OCI-LY7 (cell line): ENCODE data around the gene CNOT6. TPM values are rescaled to one million over a fixed set of nuclear protein-coding genes. Genes with fewer than 3 reads are reported as not detected.
A peak's percentile ranks its signal among the peaks of the same experiment; 100 is the strongest.
"Not testable (repeated sequence)": the region's sequence is repeated elsewhere in the genome, so short reads cannot be mapped to it uniquely, and the experiment has no call there.

Experiments used
- BruUV-seq: library from RNA; stranded (reverse); fragments of 400-500 nt; replicated peaks from 2 replicates; lab custom pipeline; 2021; lab: Mats Ljungman, UMichigan
- CTCF ChIA-PET: fragments of 300-600 bp; sonication (Branson Sonifier 250); formaldehyde crosslinking; loops from one replicate; lab custom pipeline; 2022; ENCODE audit warnings: antibody characterized with exemption; ENCODE audit not compliant: unreplicated experiment; lab: Charles Lee
- POLR2A ChIA-PET: fragments of 300-600 bp; sonication (Branson Sonifier 250); formaldehyde crosslinking; loops from one replicate; lab custom pipeline; 2022; ENCODE audit warnings: antibody characterized with exemption; lab: Charles Lee
- DNase-seq: peaks from one replicate; pipeline ENCODE4 v3.0.0-alpha.2; 2015; ENCODE audit warnings: low spot score
- H2AFZ ChIP-seq: fragments of 200-600 bp; sonication (generic), shearing (Covaris generic); 2 replicates; pipeline ENCODE4 v1.6.1; 2014; ENCODE audit warnings: mild to moderate bottlenecking, antibody characterized with exemption, low read length, moderate library complexity
- H3K27ac ChIP-seq: fragments of 200-600 bp; sonication (generic); 2 replicates; pipeline ENCODE4 v1.5.1; 2014; ENCODE audit warnings: mixed run types, low read depth, mild to moderate bottlenecking, moderate library complexity, low read length, inconsistent platforms; ENCODE audit not compliant: poor library complexity, severe bottlenecking
- H3K36me3 ChIP-seq: fragments of 200-600 bp; sonication (generic); 2 replicates; pipeline ENCODE4 v1.6.1; 2014; ENCODE audit warnings: mild to moderate bottlenecking, antibody characterized with exemption, low read length, moderate library complexity, mixed read lengths; ENCODE audit not compliant: insufficient read depth
- H3K4me1 ChIP-seq: fragments of 200-600 bp; sonication (generic); 2 replicates; pipeline ENCODE4 v1.5.1; 2014; ENCODE audit warnings: mild to moderate bottlenecking, low read length; ENCODE audit not compliant: insufficient read depth, poor library complexity, severe bottlenecking
- H3K4me2 ChIP-seq: fragments of 200-600 bp; sonication (generic); 2 replicates; pipeline ENCODE4 v1.6.1; 2014; ENCODE audit warnings: mild to moderate bottlenecking, low read length
- H3K4me3 ChIP-seq: fragments of 200-600 bp; sonication (generic); 2 replicates; pipeline ENCODE4 v1.5.1; 2014; ENCODE audit warnings: mild to moderate bottlenecking, low read depth, low read length; ENCODE audit not compliant: poor library complexity, severe bottlenecking
- H3K79me2 ChIP-seq: fragments of 200-600 bp; sonication (generic); 2 replicates; pipeline ENCODE4 v1.6.1; 2016; ENCODE audit warnings: low read depth, mild to moderate bottlenecking, low read length, moderate library complexity, mixed read lengths; ENCODE audit not compliant: insufficient read depth
- H3K9me2 ChIP-seq: fragments of 200-600 bp; sonication (generic); 2 replicates; pipeline ENCODE4 v1.6.1; 2016; ENCODE audit warnings: mild to moderate bottlenecking, low read length, mixed read lengths; ENCODE audit not compliant: insufficient read depth
- H3K9me3 ChIP-seq: fragments of 200-600 bp; sonication (generic); 2 replicates; pipeline ENCODE4 v1.6.1; 2014; ENCODE audit warnings: mild to moderate bottlenecking, mixed run types, low read length, mixed read lengths
- H4K20me1 ChIP-seq: fragments of 200-600 bp; sonication (generic); 2 replicates; pipeline ENCODE4 v1.6.1; 2014; ENCODE audit warnings: mild to moderate bottlenecking, antibody characterized with exemption, low read length, moderate library complexity, mixed read lengths; ENCODE audit not compliant: insufficient read depth
- EZH2phosphoT487 ChIP-seq: fragments of 200-600 bp; sonication (generic); IDR thresholded peaks from 2 replicates; pipeline ENCODE4 v1.6.1; 2018; ENCODE audit warnings: low read depth, borderline replicate concordance, mild to moderate bottlenecking, mixed run types, antibody characterized with exemption, low read length, moderate library complexity, mixed read lengths
- intact Hi-C: fragments of 100-400 bp; cut with micrococcal nuclease; formaldehyde crosslinking; loops from one replicate; pipeline ENCODE4 v1.10.0; 2022; ENCODE audit not compliant: unreplicated experiment
- total RNA-seq, 2 experiments: library from RNA; depleted of rRNA in 1 of 2; stranded (reverse); fragments of >200 nt in 1 of 2; shearing (Covaris generic) in 1 of 2; gene quantifications; 2 replicates each; pipeline ENCODE4 v1.2.3, GENCODE V29; 2014 to 2022
- TF ChIP-seq, protein P1 (sequence below): fragments of 200-600 bp; sonication (generic); conservative IDR thresholded peaks from 2 replicates; pipeline ENCODE4 v1.5.1; 2014; ENCODE audit warnings: mild to moderate bottlenecking, antibody characterized with exemption, low read length, moderate library complexity, mixed read lengths

The CNOT6 gene
- total RNA-seq, 2 experiments from 2014 or later, result 9.4 to 30.1 TPM

DNA sequence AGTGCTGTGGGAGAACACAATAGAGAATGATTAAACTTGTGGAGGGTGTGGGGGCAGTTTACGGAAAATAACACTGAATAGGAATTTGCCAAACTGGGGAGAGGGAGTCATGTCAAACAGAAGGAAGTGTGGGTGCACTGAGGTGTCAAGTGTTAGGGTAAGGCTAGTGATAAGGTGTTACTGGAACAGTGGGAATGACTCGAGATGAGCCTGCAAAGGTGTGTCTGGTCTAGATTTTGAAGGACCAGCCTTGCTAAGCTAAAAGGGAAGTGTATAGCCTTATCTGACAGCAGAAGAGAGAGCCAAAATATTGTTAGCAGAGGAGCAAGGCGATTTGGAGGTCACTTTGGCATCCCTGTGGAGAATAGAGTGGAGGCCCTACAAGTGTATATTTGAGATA is 4.2 kb downstream of the CNOT6 start:
- Histone ChIP-seq H3K4me2 (no peak overlapping the region), H3K4me3 (no peak overlapping the region), H2AFZ (no peak overlapping the region), H3K27ac (no peak overlapping the region), H4K20me1 (peaks cover 32% of the 10 kb centered on the region), H3K9me2 (no peaks in the 10 kb centered on the region), H3K36me3 (peaks cover 72% of the 10 kb centered on the region), H3K79me2 (peaks cover 80% of the 10 kb centered on the region), H3K4me1 (peaks cover 16% of the 10 kb centered on the region), H3K9me3 (peaks cover 1% of the 10 kb centered on the region)
- intact Hi-C loops, result loop anchor here (5.0 to 10.0 kb wide), 2 partner anchors 109 to 674 kb away; partner anchors contain the start of gene SQSTM1
- POLR2A ChIA-PET, result interaction anchor here (0.6 kb wide), 1 partner anchor 245 kb away, joined by 3 read pairs; no protein-coding TSS in a partner anchor
- no peak for DNase-seq
- CTCF ChIA-PET, result no interaction called here
- no peak for TF ChIP-seq EZH2phosphoT487
- TF ChIP-seq, protein P1, sequence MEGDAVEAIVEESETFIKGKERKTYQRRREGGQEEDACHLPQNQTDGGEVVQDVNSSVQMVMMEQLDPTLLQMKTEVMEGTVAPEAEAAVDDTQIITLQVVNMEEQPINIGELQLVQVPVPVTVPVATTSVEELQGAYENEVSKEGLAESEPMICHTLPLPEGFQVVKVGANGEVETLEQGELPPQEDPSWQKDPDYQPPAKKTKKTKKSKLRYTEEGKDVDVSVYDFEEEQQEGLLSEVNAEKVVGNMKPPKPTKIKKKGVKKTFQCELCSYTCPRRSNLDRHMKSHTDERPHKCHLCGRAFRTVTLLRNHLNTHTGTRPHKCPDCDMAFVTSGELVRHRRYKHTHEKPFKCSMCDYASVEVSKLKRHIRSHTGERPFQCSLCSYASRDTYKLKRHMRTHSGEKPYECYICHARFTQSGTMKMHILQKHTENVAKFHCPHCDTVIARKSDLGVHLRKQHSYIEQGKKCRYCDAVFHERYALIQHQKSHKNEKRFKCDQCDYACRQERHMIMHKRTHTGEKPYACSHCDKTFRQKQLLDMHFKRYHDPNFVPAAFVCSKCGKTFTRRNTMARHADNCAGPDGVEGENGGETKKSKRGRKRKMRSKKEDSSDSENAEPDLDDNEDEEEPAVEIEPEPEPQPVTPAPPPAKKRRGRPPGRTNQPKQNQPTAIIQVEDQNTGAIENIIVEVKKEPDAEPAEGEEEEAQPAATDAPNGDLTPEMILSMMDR, result no peak
- no TSS peak for BruUV-seq

DNA sequence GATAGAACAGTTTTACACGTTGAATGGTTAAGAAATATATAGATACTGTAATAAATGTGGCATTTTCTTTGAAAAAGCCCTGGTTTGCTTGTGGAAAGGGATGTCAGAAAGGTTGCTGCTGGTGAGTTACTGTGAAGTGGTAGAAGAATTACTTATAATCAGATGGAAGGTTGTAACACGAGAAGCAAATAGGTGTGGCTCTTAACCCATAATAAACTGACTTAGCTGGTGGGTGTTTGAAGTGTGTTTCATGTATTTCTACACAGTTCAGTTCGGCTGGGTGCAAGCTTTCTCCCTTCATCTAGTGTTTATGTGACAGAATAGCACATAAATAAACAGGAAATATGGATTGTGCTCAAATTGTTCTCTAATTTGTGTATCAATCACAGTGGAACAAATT is 5.5 kb downstream of the CNOT6 start:
- ChIA-PET CTCF (no interaction called here), POLR2A (interaction anchor here (0.7 kb wide), 1 partner anchor 19 kb away, joined by 3 read pairs; no protein-coding TSS in a partner anchor)
- H3K4me2 ChIP-seq, result no peak overlapping the region
- H3K36me3 ChIP-seq, result peaks cover 84% of the 10 kb centered on the region
- no peaks in the 10 kb centered on the region for H3K9me2 ChIP-seq
- peaks cover 13% of the 10 kb centered on the region for H3K4me1 ChIP-seq
- no TSS peak for BruUV-seq
- DNase-seq, result no peak
- peaks cover 93% of the 10 kb centered on the region for H3K79me2 ChIP-seq
- H3K4me3 ChIP-seq, result no peak overlapping the region
- no peak overlapping the region for H2AFZ ChIP-seq
- H3K27ac ChIP-seq, result no peak overlapping the region
- intact Hi-C loops, result loop anchor here (5.0 to 10.0 kb wide), 2 partner anchors 108 to 675 kb away; partner anchors contain the start of gene SQSTM1
- H3K9me3 ChIP-seq, result peaks cover 3% of the 10 kb centered on the region; the same call in 1 of the 2 replicates
- TF ChIP-seq, protein P1, result no peak
- TF ChIP-seq EZH2phosphoT487, result no peak
- peaks cover 32% of the 10 kb centered on the region for H4K20me1 ChIP-seq

DNA sequence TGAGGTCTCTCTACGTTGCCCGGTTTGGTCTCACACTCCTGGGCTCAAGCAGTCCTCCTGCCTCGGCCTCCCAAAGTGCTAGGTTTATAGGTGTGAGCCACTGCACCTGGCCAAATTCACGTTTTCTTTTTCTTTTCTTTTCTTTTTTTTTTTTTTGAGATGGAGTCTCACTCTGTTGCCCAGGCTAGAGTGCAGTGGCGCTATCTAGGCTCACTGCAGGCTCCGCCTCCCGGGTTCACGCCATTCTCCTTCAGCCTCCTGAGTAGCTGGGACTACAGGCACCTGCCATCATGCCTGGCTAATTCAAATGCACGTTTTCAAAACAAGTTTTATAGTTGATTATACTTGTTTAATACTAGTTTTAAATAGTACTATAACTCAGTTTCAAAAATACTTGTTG is 6.1 kb downstream of the CNOT6 start:
- H2AFZ ChIP-seq, POLR2A ChIA-PET, DNase-seq, CTCF ChIA-PET, H3K27ac ChIP-seq, BruUV-seq, H3K4me2 ChIP-seq, H3K9me3 ChIP-seq, H3K9me2 ChIP-seq, intact Hi-C loops, H3K4me3 ChIP-seq: not testable (repeated sequence)
- TF ChIP-seq, protein P1, result peak; percentile 59
- Histone ChIP-seq H3K4me1 (peaks cover 13% of the 10 kb centered on the region), H3K79me2 (peaks cover 93% of the 10 kb centered on the region), H4K20me1 (peaks cover 28% of the 10 kb centered on the region), H3K36me3 (peaks cover 88% of the 10 kb centered on the region)
